Activated CD4-positive, alpha-beta memory T cell treated with anti-CD3 and anti-CD28 coated beads for 36 hours (primary cell): ENCODE measurements around the gene LILRA6. TPM values are rescaled to one million over a fixed set of nuclear protein-coding genes. Genes with fewer than 3 reads are reported as not detected.
A peak's percentile ranks its signal among the peaks of the same experiment; 100 is the strongest.
"Not testable (repeated sequence)": the region's sequence is repeated elsewhere in the genome, so short reads cannot be mapped to it uniquely, and the experiment has no call there.

Source experiments
- CTCF ChIA-PET: fragments of 350-600 bp; sonication (Branson Sonifier 250); formaldehyde crosslinking; loops from one replicate; lab custom pipeline; 2021; ENCODE audit warnings: antibody characterized with exemption, inconsistent platforms; lab: Charles Lee
- POLR2A ChIA-PET: fragments of 350-600 bp; sonication (Branson Sonifier 250); formaldehyde crosslinking; loops from one replicate; lab custom pipeline; 2021; ENCODE audit warnings: antibody characterized with exemption; lab: Charles Lee
- DNase-seq: peaks from one replicate; pipeline ENCODE4 v3.0.0-alpha.2; 2020
- H3K27ac Mint-ChIP-seq: one replicate; pipeline ENCODE4 v1.8.0; 2021; ENCODE audit warnings: mixed read lengths
- H3K27me3 Mint-ChIP-seq: one replicate; pipeline ENCODE4 v1.8.0; 2021; ENCODE audit warnings: mixed read lengths
- H3K36me3 Mint-ChIP-seq: one replicate; pipeline ENCODE4 v1.8.0; 2021; ENCODE audit warnings: mixed read lengths
- H3K4me1 Mint-ChIP-seq: one replicate; pipeline ENCODE4 v1.8.0; 2021; ENCODE audit warnings: low read depth, mixed read lengths
- H3K4me3 Mint-ChIP-seq: one replicate; pipeline ENCODE4 v1.8.0; 2021; ENCODE audit warnings: mild to moderate bottlenecking, mixed read lengths
- H3K9me3 Mint-ChIP-seq: one replicate; pipeline ENCODE4 v1.8.0; 2021; ENCODE audit warnings: mixed read lengths
- intact Hi-C: fragments of 100-400 bp; cut with micrococcal nuclease; formaldehyde crosslinking; loops from one replicate; pipeline ENCODE4 v1.15.1; 2023
- total RNA-seq, 2 experiments: library from RNA; stranded (reverse); gene quantifications; one replicate each; pipeline ENCODE4 v1.2.3, GENCODE V29; 2021

Gene LILRA6
- total RNA-seq, 2 experiments from 2014 or later: 0.26 TPM; not detected in 1

- Mint-ChIP-seq H3K36me3 (peaks cover 73% of the 10 kb centered on the region), H3K4me1 (peaks cover 72% of the 10 kb centered on the region), H3K4me3 (peak overlapping the region; percentile 58), H3K27ac (peak overlapping the region; percentile 89), H3K9me3 (no peaks in the 10 kb centered on the region), H3K27me3 (no peaks in the 10 kb centered on the region)
- POLR2A ChIA-PET: interaction anchor here (3.7 to 8.2 kb wide), 2 partner anchors 9 to 20 kb away, joined by 23 to 103 read pairs; partner anchors contain the start of genes MBOAT7, RPS9 and TSEN34
- intact Hi-C loops: loop anchor here (2.0 to 5.0 kb wide), 5 partner anchors 18 to 342 kb away; partner anchors contain the start of genes LENG9, MYADM and TSEN34
- DNase-seq: no peak
- CTCF ChIA-PET: interaction anchor here (0.5 to 2.2 kb wide), 3 partner anchors 23 to 57 kb away, joined by 3 to 11 read pairs (median 6); no protein-coding TSS in a partner anchor
Measured at GRCh38 chr19:54209058-54209810, 33.4 kb downstream of the LILRA6 start.

- H3K27me3 Mint-ChIP-seq: no peaks in the 10 kb centered on the region
- H3K27ac Mint-ChIP-seq: peak overlapping the region; percentile 89
- H3K36me3 Mint-ChIP-seq: peaks cover 76% of the 10 kb centered on the region
- H3K4me3 Mint-ChIP-seq: peak overlapping the region; percentile 58
- intact Hi-C loops: loop anchor here (1.0 to 5.0 kb wide), 6 partner anchors 8 to 341 kb away; partner anchors contain the start of genes LENG9, MYADM, RPS9 and TSEN34
- peaks cover 77% of the 10 kb centered on the region for H3K4me1 Mint-ChIP-seq
- H3K9me3 Mint-ChIP-seq: no peaks in the 10 kb centered on the region
- ChIA-PET POLR2A (interaction anchor here (1.3 to 8.2 kb wide), 4 partner anchors 8 to 71 kb away, joined by 3 to 103 read pairs (median 17); partner anchors contain the start of genes CNOT3, MBOAT7, RPS9 and TSEN34), CTCF (interaction anchor here (0.5 kb wide), 1 partner anchor 34 kb away, joined by 6 read pairs; no protein-coding TSS in a partner anchor)
- DNase-seq: no peak
Measured at GRCh38 chr19:54208784-54209057, 33.9 kb downstream of the LILRA6 start.

- ChIA-PET CTCF (interaction anchor here (0.5 to 1.5 kb wide), 2 partner anchors 33 to 58 kb away, joined by 3 to 6 read pairs; no protein-coding TSS in a partner anchor), POLR2A (interaction anchor here (0.9 to 8.2 kb wide), 5 partner anchors 8 to 71 kb away, joined by 3 to 103 read pairs (median 11); partner anchors contain the start of genes CNOT3, MBOAT7, RPS9 and TSEN34)
- Mint-ChIP-seq H3K4me3 (peak overlapping the region; percentile 58), H3K27ac (peak overlapping the region; percentile 89), H3K9me3 (no peaks in the 10 kb centered on the region), H3K4me1 (peaks cover 82% of the 10 kb centered on the region), H3K36me3 (peaks cover 80% of the 10 kb centered on the region), H3K27me3 (no peaks in the 10 kb centered on the region)
- DNase-seq: peak; percentile 82
- intact Hi-C loops: loop anchor here (1.0 to 5.0 kb wide), 6 partner anchors 8 to 341 kb away; partner anchors contain the start of genes LENG9, MYADM, RPS9 and TSEN34
Measured at GRCh38 chr19:54207983-54208783, 34.4 kb downstream of the LILRA6 start.

GRCh38 chr19:54207676-54207982 lies 35.0 kb downstream of the LILRA6 start:
- peak overlapping the region; percentile 58 for H3K4me3 Mint-ChIP-seq
- POLR2A ChIA-PET: interaction anchor here (0.9 to 8.2 kb wide), 4 partner anchors 18 to 70 kb away, joined by 3 to 103 read pairs (median 7); partner anchors contain the start of genes CNOT3, MBOAT7 and TSEN34
- H3K4me1 Mint-ChIP-seq: peaks cover 88% of the 10 kb centered on the region
- DNase-seq: no peak
- CTCF ChIA-PET: interaction anchor here (1.5 kb wide), 1 partner anchor 58 kb away, joined by 3 read pairs; no protein-coding TSS in a partner anchor
- H3K9me3 Mint-ChIP-seq: no peaks in the 10 kb centered on the region
- H3K36me3 Mint-ChIP-seq: peaks cover 80% of the 10 kb centered on the region
- H3K27me3 Mint-ChIP-seq: no peaks in the 10 kb centered on the region
- peak overlapping the region; percentile 89 for H3K27ac Mint-ChIP-seq
- intact Hi-C loops: loop anchor here (5.0 kb wide), 3 partner anchors 40 to 340 kb away; partner anchors contain the start of genes LENG9 and MYADM

GRCh38 chr19:54207193-54207592 lies 35.4 kb downstream of the LILRA6 start:
- intact Hi-C loops: loop anchor here (5.0 kb wide), 3 partner anchors 40 to 340 kb away; partner anchors contain the start of genes LENG9 and MYADM
- ChIA-PET CTCF (interaction anchor here (1.5 kb wide), 1 partner anchor 59 kb away, joined by 3 read pairs; no protein-coding TSS in a partner anchor), POLR2A (interaction anchor here (0.9 to 8.2 kb wide), 3 partner anchors 18 to 70 kb away, joined by 3 to 103 read pairs (median 11); partner anchors contain the start of genes CNOT3, MBOAT7 and TSEN34)
- not testable (repeated sequence) for DNase-seq, H3K9me3 Mint-ChIP-seq, H3K27me3 Mint-ChIP-seq
- H3K4me1 Mint-ChIP-seq: peaks cover 92% of the 10 kb centered on the region
- H3K27ac Mint-ChIP-seq: peak overlapping the region; percentile 89
- H3K4me3 Mint-ChIP-seq: peak overlapping the region; percentile 58
- peaks cover 83% of the 10 kb centered on the region for H3K36me3 Mint-ChIP-seq

- no peak for DNase-seq
- intact Hi-C loops: loop anchor here (5.0 kb wide), 3 partner anchors 40 to 340 kb away; partner anchors contain the start of genes LENG9 and MYADM
- Mint-ChIP-seq H3K36me3 (peaks cover 87% of the 10 kb centered on the region), H3K9me3 (no peaks in the 10 kb centered on the region), H3K4me3 (peak overlapping the region; percentile 58), H3K27me3 (no peaks in the 10 kb centered on the region), H3K27ac (peak overlapping the region; percentile 89), H3K4me1 (peaks cover 93% of the 10 kb centered on the region)
- CTCF ChIA-PET: interaction anchor here (1.6 kb wide), 1 partner anchor 118 kb away, joined by 4 read pairs; no protein-coding TSS in a partner anchor
- POLR2A ChIA-PET: interaction anchor here (0.8 to 8.2 kb wide), 4 partner anchors 17 to 240 kb away, joined by 3 to 103 read pairs (median 8); partner anchors contain the start of genes CNOT3, MBOAT7 and TSEN34
Measured at GRCh38 chr19:54206831-54207177, 35.8 kb downstream of the LILRA6 start.

- Mint-ChIP-seq H3K27ac (peak overlapping the region; percentile 100), H3K36me3 (peaks cover 91% of the 10 kb centered on the region), H3K4me3 (peak overlapping the region; percentile 96), H3K9me3 (no peaks in the 10 kb centered on the region), H3K27me3 (no peaks in the 10 kb centered on the region), H3K4me1 (peaks cover 91% of the 10 kb centered on the region)
- intact Hi-C loops: loop anchor here (5.0 kb wide), 3 partner anchors 41 to 339 kb away; partner anchors contain the start of genes LENG9 and MYADM
- POLR2A ChIA-PET: interaction anchor here (0.8 to 8.2 kb wide), 4 partner anchors 17 to 241 kb away, joined by 3 to 103 read pairs (median 8); partner anchors contain the start of genes CNOT3, MBOAT7 and TSEN34
- CTCF ChIA-PET: interaction anchor here (1.6 kb wide), 1 partner anchor 119 kb away, joined by 4 read pairs; no protein-coding TSS in a partner anchor
- DNase-seq: no peak
Measured at GRCh38 chr19:54206030-54206830, 36.4 kb downstream of the LILRA6 start.

GRCh38 chr19:54204767-54205468 lies 37.7 kb downstream of the LILRA6 start:
- no peaks in the 10 kb centered on the region for H3K27me3 Mint-ChIP-seq
- DNase-seq: no peak
- intact Hi-C loops: loop anchor here (5.0 kb wide), 3 partner anchors 42 to 338 kb away; partner anchors contain the start of genes LENG9 and MYADM
- H3K9me3 Mint-ChIP-seq: no peaks in the 10 kb centered on the region
- peaks cover 88% of the 10 kb centered on the region for H3K36me3 Mint-ChIP-seq
- CTCF ChIA-PET: interaction anchor here (0.6 to 1.6 kb wide), 4 partner anchors 21 to 120 kb away, joined by 3 to 7 read pairs (median 4); no protein-coding TSS in a partner anchor
- peak overlapping the region; percentile 100 for H3K27ac Mint-ChIP-seq
- peaks cover 82% of the 10 kb centered on the region for H3K4me1 Mint-ChIP-seq
- H3K4me3 Mint-ChIP-seq: peak overlapping the region; percentile 96
- POLR2A ChIA-PET: interaction anchor here (8.2 kb wide), 1 partner anchor 15 kb away, joined by 103 read pairs; the partner anchor contains the start of genes MBOAT7 and TSEN34

- intact Hi-C loops: no loop called here
- Mint-ChIP-seq H3K9me3 (no peaks in the 10 kb centered on the region), H3K4me3 (peak overlapping the region; percentile 96), H3K27me3 (no peaks in the 10 kb centered on the region), H3K4me1 (peaks cover 71% of the 10 kb centered on the region), H3K27ac (peak overlapping the region; percentile 100), H3K36me3 (peaks cover 75% of the 10 kb centered on the region)
- ChIA-PET POLR2A (interaction anchor here (1.9 kb wide), 1 partner anchor 12 kb away, joined by 8 read pairs; the partner anchor contains the start of gene TSEN34), CTCF (interaction anchor here (0.7 kb wide), 1 partner anchor 56 kb away, joined by 3 read pairs; no protein-coding TSS in a partner anchor)
- DNase-seq: no peak
Measured at GRCh38 chr19:54203151-54203611, 39.4 kb downstream of the LILRA6 start.
